Measurements from ENCODE around the gene IPO4. TPM values are rescaled to one million over a fixed set of nuclear protein-coding genes. Genes with fewer than 3 reads are reported as not detected.
"Not testable (repeated sequence)": the region's sequence is repeated elsewhere in the genome, so short reads cannot be mapped to it uniquely, and the experiment has no call there.

The IPO4 gene
- polyA plus RNA-seq, 3 donors = 32.8 to 42.1 (median 40.5) TPM

DNA sequence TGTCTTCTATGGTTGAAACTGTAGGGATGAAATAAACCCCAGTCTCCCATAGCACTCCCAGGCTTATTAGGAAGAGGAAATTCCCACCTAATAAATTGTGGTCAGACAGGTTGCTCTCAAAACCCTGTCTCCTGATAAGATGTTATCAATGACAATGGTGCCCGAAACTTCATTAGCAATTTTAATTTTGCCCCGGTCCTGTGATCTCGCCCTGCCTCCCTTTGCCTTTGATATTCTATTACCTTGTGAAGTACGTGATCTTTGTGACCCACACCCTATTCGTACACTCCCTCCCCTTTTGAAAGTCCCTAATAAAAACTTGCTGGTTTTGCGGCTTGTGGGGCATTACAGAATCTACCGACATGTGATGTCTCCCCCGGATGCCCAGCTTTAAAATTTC, 13.9 kb upstream of the IPO4 start:
- DNase-seq (ENCODE audit: extremely low read depth in 1 of 11, low read depth in 9 of 11, low spot score in 4 of 11) = not testable (repeated sequence)

DNA sequence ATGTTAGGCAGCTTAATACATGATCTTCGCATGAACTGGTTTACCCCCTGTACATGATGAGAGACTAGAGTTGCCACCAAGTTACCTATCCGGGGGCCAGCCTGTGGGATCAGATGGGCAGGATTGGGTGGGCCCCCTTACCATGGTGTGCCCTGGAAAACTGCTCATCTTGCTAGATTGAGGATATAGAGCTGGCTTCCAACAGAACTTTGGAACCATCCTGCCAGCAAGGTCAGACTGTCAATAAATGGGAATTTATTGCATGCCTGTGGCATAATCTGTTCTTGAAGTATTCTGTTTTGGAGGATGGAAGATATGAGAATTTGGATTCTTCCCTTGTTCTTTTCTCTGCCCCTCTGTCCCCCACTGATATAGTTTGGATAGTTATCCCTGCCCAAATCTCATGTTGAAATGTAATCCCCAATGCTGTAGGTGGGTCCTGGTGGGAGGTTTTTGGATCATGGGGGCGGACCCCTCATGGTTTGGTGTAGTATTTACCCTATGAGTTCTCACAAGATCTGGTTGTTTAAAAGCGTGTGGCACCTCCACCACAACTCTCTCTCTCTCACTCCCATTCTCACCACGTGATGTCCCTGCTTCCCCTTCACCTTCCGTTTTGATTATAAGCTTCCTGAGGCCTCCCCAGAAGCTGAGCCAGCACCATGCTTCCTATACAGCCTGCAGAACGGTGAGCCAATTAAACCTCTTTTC, 10.4 kb upstream of the IPO4 start:
- DNase-seq (ENCODE audit: extremely low read depth in 1 of 11, low read depth in 9 of 11, low spot score in 4 of 11) = no peak

- DNase-seq (ENCODE audit: extremely low read depth in 1 of 11, low read depth in 9 of 11, low spot score in 4 of 11) = no peak
These were observed 8.4 kb upstream of the IPO4 start for GRCh38 chr14:24197056-24197450.

DNA sequence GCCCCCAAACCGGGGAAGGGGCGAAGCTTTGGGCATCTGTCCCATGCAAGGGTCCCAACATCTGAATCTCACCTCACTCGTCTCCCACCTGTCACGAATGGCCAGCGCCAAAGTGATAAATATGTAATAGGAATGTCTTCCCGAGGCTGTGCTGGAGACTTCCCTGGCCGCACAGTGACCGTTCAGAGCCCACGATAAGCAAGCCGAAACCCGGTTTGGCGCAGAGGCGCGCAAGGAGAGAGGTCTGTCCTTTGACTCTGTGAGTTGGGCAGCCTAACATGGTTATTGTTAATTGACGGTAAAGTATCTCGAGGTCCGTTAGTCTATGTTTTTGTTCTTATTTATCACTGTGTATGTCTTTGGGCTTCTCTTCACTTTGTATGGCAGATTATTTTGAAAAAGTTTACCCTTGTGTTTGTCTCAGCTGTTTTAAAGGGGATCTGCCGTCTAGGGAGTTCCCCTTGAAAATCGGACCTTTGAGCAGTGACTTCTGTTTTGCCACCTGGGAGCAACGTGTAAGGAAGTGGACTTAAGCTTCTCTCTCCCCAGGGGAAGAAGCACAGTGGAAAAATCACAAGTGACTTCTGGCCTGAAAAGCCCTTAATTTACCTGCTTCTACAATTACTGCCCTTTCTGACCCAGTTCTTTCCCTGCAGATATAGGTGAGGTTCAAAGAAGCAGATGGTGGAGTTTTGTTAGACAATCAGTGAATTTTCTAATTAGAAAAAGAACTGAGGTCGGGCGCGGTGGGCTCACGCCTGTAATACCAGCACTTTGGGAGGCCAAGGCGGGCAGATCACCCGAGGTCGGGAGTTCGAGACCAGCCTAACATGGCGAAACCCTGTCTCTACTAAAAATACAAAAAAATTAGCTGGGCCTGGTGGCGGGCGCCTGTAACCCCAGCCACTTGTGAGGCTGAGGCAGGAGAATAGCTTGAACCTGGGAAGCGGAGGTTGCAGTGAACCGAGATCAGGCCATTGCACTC, 7.7 kb upstream of the IPO4 start:
- no peak for DNase-seq (ENCODE audit: extremely low read depth in 1 of 11, low read depth in 9 of 11, low spot score in 4 of 11)

DNA sequence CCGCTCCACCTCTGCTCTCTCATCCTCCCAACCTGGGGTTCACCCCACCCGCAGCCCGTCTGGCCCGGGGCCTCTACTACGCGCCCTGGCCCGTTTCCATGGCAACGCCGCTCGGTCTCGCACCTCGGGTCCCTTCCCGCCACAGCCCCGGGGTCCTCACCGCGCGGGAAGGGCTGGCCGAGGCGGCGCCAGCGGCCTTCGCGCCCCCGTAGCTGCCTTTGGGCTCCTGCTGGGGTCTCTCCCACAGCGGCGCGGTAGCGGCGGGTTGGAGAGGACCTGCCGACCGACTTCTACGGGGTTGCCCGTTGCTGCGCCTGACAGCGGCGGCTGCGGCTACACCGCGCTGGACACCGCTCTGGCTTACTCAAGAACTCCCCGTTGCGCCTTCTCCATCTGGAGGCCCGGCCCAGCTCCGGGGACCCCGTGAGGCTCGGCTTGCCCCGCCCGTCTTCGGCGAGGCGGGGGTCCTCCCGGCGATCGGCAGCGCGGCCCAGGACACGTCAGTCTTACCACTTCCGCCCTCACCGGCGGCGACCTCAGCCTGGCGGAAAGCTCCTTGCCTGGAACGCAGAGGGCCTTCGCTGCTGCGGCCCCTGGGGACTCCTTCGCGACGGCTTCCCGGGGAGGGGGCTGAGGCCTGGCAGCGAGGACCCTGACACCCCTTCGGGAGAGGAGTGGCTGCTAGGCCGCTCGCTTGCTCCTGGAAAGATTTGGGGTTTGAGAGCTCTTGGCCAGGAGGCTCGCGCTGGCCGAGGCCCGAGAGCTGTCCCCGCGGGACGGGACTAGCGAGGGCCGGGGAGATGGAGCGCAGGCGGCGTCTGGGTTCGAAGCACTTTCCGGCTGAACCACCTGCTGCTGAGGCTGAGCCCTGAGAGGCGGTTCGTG, 6.8 kb upstream of the IPO4 start, which contains the start of gene TM9SF1:
TM9SF1 (minus strand) TSS at position 256 of the 885 bp plus-strand sequence. CDS start 422 bp downstream, outside the sequence.
- peak in 9 of 11 donors; percentile 71 to 89 (median 84) for DNase-seq (ENCODE audit: extremely low read depth in 1 of 11, low read depth in 9 of 11, low spot score in 4 of 11)

DNA sequence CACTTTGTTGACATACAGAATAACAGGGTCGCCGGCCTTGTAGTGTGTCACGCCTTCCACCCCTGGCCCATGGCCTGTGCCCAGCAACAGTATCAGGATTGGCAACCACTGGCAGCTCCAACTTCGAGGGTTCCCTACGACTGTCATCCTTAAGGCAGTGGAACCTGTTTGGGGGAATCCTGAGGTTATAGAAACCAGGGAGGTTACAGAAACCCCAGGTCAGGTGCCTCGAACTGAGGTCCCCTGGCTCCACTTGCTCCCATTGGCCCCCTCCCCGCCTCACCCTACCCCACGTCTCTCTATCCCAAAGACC, 6.2 kb upstream of the IPO4 start:
- no peak for DNase-seq (ENCODE audit: extremely low read depth in 1 of 11, low read depth in 9 of 11, low spot score in 4 of 11)

- DNase-seq (ENCODE audit: extremely low read depth in 1 of 11, low read depth in 9 of 11, low spot score in 4 of 11) = no peak
These were observed 5.7 kb upstream of the IPO4 start for GRCh38 chr14:24194186-24194872.

GRCh38 chr14:24192933-24193332, 4.3 kb upstream of the IPO4 start:
- no peak for DNase-seq (ENCODE audit: extremely low read depth in 1 of 11, low read depth in 9 of 11, low spot score in 4 of 11)

- DNase-seq (ENCODE audit: extremely low read depth in 1 of 11, low read depth in 9 of 11, low spot score in 4 of 11) = no peak
These were observed 1.8 kb upstream of the IPO4 start for GRCh38 chr14:24190416-24190815.

DNA sequence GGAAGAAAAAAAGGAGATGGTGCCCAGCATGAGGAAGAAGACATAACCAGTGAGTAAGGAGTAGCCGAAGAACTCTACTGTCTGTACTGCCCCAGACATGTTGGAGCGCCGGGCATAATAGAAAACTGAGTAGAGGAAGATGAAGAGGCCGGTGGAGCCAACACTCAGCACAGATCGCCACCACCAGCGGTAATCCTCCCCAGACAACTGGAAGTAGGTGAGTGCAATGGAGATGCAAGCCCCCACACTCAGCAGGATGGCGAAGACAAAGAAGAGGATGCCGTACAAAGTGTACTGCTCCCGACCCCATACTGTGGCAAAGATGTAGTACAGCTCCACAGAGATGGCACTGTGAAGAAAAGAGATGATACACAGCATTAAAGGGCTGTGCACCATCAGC, 844 bp upstream of the IPO4 start:
- DNase-seq (ENCODE audit: extremely low read depth in 1 of 11, low read depth in 9 of 11, low spot score in 4 of 11) = no peak

- DNase-seq (ENCODE audit: extremely low read depth in 1 of 11, low read depth in 9 of 11, low spot score in 4 of 11) = no peak
These were observed 401 bp upstream of the IPO4 start for GRCh38 chr14:24189059-24189375.

GRCh38 chr14:24187539-24187915, 1.1 kb downstream of the IPO4 start:
- no peak for DNase-seq (ENCODE audit: extremely low read depth in 1 of 11, low read depth in 9 of 11, low spot score in 4 of 11)

DNA sequence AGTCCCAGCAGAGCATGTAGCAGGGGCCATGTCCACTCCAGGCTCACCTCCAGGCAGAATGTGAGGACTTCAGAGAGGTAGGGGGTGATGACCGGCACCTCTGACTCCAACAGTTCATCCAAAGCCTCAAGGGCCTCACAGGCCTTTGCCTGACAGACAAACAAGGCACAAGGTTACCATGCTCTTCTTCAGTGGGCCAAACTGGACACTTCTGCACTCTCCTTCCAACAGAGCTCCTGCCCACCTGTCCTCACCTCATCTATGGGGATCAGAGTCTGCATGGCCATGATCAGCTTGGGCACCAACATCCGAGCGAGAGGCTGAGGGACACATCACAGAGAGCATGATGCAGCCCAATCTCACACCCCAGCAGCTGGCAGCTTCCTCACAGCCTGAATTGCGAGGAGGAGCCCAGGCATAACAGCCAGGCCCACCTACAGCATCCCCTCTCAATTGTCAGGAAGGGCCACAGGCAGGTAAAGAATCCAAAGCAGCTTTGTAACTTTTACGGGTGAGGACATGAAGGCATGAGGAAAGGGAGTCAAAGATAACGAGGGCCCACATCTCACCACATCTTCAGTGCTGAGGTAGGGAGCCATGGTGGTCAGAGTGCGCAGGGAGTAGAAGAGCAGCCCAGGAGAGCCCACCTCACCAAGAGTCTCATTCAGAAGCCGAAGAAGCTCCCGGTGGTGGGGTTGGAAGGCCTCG, 1.6 kb downstream of the IPO4 start:
- no peak for DNase-seq (ENCODE audit: extremely low read depth in 1 of 11, low read depth in 9 of 11, low spot score in 4 of 11)

GRCh38 chr14:24185741-24186140, 2.9 kb downstream of the IPO4 start:
- DNase-seq (ENCODE audit: extremely low read depth in 1 of 11, low read depth in 9 of 11, low spot score in 4 of 11) = no peak

GRCh38 chr14:24185026-24185425, 3.6 kb downstream of the IPO4 start:
- no peak for DNase-seq (ENCODE audit: extremely low read depth in 1 of 11, low read depth in 9 of 11, low spot score in 4 of 11)

- no peak for DNase-seq (ENCODE audit: extremely low read depth in 1 of 11, low read depth in 9 of 11, low spot score in 4 of 11)
These were observed 4.3 kb downstream of the IPO4 start for GRCh38 chr14:24184104-24184970.

DNA sequence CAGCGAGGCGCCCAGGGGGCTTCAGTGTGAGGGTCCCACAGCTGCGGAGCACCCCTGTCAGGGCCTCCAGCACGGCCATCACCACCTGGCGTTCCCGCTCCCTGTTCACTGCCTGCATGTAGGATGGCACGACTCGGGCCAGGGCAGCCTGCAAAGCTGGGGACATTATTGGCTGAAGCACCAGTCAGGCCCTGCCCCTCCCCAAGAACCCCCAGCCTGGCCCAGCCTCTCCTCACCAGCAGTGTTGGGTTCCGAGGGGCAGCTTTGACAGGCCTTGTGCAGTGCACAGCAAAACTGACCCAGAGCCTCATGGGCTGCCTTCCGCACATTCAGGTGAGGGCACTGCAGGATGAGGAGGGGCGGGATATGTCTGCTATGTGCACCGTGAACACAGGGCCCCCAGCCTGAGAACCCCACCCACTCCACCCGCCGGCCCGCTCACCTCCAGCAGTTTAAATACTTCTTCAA, 5.6 kb downstream of the IPO4 start:
- no peak for DNase-seq (ENCODE audit: extremely low read depth in 1 of 11, low read depth in 9 of 11, low spot score in 4 of 11)
